DND-41 (cell line): Measurements from ENCODE around the gene HKDC1.

Experiments
- ATAC-seq: fragments of 200-7000 bp; cut with Tn5 transposase; 3 replicates; pipeline ENCODE4 v1.9.1; 2021; ENCODE audit warnings: low read depth; ENCODE audit not compliant: insufficient read depth
- DNase-seq: peaks from one replicate; pipeline ENCODE4 v3.0.0-alpha.2; 2020
- H2AFZ ChIP-seq: 2 replicates; pipeline ENCODE4 v1.6.0; 2012; ENCODE audit warnings: low read depth, low read length
- H3K27ac ChIP-seq: 2 replicates; pipeline ENCODE4 v1.5.1; 2012; ENCODE audit warnings: low read length, inconsistent platforms
- H3K27me3 ChIP-seq: fragments of 200-600 bp; sonication (generic); 2 replicates; pipeline ENCODE4 v1.6.0; 2012; ENCODE audit warnings: low read length, mild to moderate bottlenecking, inconsistent platforms; ENCODE audit not compliant: insufficient read depth, poor library complexity
- H3K36me3 ChIP-seq: 2 replicates; pipeline ENCODE4 v1.5.1; 2012; ENCODE audit warnings: low read length, inconsistent platforms; ENCODE audit not compliant: insufficient read depth
- H3K4me1 ChIP-seq: 2 replicates; pipeline ENCODE4 v1.5.1; 2012; ENCODE audit warnings: mild to moderate bottlenecking, low read length; ENCODE audit not compliant: insufficient read depth
- H3K4me2 ChIP-seq: 2 replicates; pipeline ENCODE4 v1.6.0; 2012; ENCODE audit warnings: mild to moderate bottlenecking, moderate library complexity, low read length, inconsistent platforms; ENCODE audit not compliant: insufficient read depth
- H3K4me3 ChIP-seq, 2 experiments: fragments of 200-600 bp in 1 of 2; shearing (Covaris generic) in 1 of 2; 2 replicates each; pipeline ENCODE4 v1.5.1; 2012 to 2016; ENCODE audit warnings: inconsistent platforms in 2 of 2, low read length in 2 of 2, mild to moderate bottlenecking in 2 of 2, low read depth in 1 of 2, moderate library complexity in 1 of 2
- H3K79me2 ChIP-seq: 2 replicates; pipeline ENCODE4 v1.6.0; 2012; ENCODE audit warnings: low read length, inconsistent platforms; ENCODE audit not compliant: insufficient read depth
- H3K9ac ChIP-seq: 2 replicates; pipeline ENCODE4 v1.6.0; 2012; ENCODE audit warnings: low read depth, mild to moderate bottlenecking, inconsistent platforms, low read length, moderate library complexity
- H3K9me3 ChIP-seq: 2 replicates; pipeline ENCODE4 v1.5.1; 2012; ENCODE audit warnings: low read length, moderate library complexity, mild to moderate bottlenecking, inconsistent platforms; ENCODE audit not compliant: insufficient read depth, severe bottlenecking
- H4K20me1 ChIP-seq: 2 replicates; pipeline ENCODE4 v1.6.0; 2012; ENCODE audit warnings: low read length; ENCODE audit not compliant: insufficient read depth
- CTCF ChIP-seq: IDR thresholded peaks from 2 replicates; pipeline ENCODE4 v1.5.1; 2012; ENCODE audit warnings: borderline replicate concordance, low read length, moderate library complexity, mild to moderate bottlenecking; ENCODE audit not compliant: poor library complexity, severe bottlenecking; ENCODE audit errors: extremely low read depth
- EZH2 ChIP-seq: IDR thresholded peaks from 3 replicates; pipeline ENCODE4 v1.6.1; 2012; ENCODE audit warnings: borderline replicate concordance, low read depth, mild to moderate bottlenecking, moderate library complexity, low read length, inconsistent platforms; ENCODE audit not compliant: severe bottlenecking

Gene HKDC1

DNA sequence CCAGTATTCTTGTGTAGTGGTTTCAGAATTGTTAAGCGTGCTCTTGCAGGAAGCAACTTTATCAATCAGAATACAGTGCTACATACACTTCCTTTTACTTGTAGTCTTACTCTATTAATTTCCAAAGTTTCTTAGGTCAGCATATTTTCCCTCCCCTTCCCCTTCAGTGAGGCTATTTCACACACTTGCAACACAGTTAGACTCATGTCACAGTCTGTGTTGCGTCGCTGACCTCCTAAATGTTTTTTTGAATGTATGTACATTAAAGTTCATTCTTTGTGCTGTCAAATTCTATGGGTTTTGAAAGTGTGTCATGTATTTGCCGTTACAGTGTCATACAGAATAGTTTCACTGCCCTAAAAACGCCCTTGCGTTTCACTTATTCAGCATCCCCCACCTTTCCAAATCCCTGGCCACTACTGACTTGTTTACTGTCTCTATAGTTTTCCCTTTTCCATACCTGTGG is 5.4 kb upstream of the HKDC1 start:
- Histone ChIP-seq H4K20me1 (no peaks in the 10 kb centered on the region), H3K9ac (no peak overlapping the region), H2AFZ (no peak overlapping the region), H3K4me3 (no peak overlapping the region), H3K4me1 (peaks cover 20% of the 10 kb centered on the region), H3K27me3 (no peaks in the 10 kb centered on the region), H3K79me2 (no peaks in the 10 kb centered on the region), H3K4me2 (no peak overlapping the region), H3K36me3 (no peaks in the 10 kb centered on the region), H3K9me3 (no peaks in the 10 kb centered on the region), H3K27ac (no peak overlapping the region)
- TF ChIP-seq EZH2 (no peak), CTCF (no peak)
- no peak for ATAC-seq
- DNase-seq = no peak

- peak overlapping the region; percentile 35; the same call in 1 of the 2 replicates for H3K4me2 ChIP-seq
- no peak overlapping the region for H3K27ac ChIP-seq
These were observed 4.5 kb upstream of the HKDC1 start for GRCh38 chr10:69215405-69216171.

GRCh38 chr10:69216577-69217118 is 3.5 kb upstream of the HKDC1 start:
- no peak overlapping the region for H3K4me2 ChIP-seq
- TF ChIP-seq EZH2 (no peak), CTCF (no peak)

More at GRCh38 chr10:69215405-69216171, 4.5 kb upstream of the HKDC1 start:
- no peaks in the 10 kb centered on the region for H3K36me3 ChIP-seq
- peak; percentile 81 for ATAC-seq
- peak; percentile 30 for DNase-seq
- no peaks in the 10 kb centered on the region for H3K9me3 ChIP-seq
- H3K27me3 ChIP-seq = no peaks in the 10 kb centered on the region
- no peak overlapping the region for H3K9ac ChIP-seq
- no peaks in the 10 kb centered on the region for H4K20me1 ChIP-seq
- peaks cover 20% of the 10 kb centered on the region for H3K4me1 ChIP-seq
- H3K4me3 ChIP-seq = no peak overlapping the region
- H2AFZ ChIP-seq = no peak overlapping the region
- no peak for TF ChIP-seq CTCF
- TF ChIP-seq EZH2 = no peak
- H3K79me2 ChIP-seq = no peaks in the 10 kb centered on the region

More at GRCh38 chr10:69216577-69217118, 3.5 kb upstream of the HKDC1 start:
- Histone ChIP-seq H3K9ac (no peak overlapping the region), H2AFZ (no peak overlapping the region), H3K4me3 (no peak overlapping the region), H3K27ac (no peak overlapping the region), H3K27me3 (no peaks in the 10 kb centered on the region), H3K36me3 (no peaks in the 10 kb centered on the region), H3K9me3 (no peaks in the 10 kb centered on the region), H3K79me2 (no peaks in the 10 kb centered on the region), H3K4me1 (peaks cover 25% of the 10 kb centered on the region), H4K20me1 (no peaks in the 10 kb centered on the region)
- DNase-seq = no peak
- ATAC-seq = no peak
